CD8-positive, alpha-beta memory T cell (primary cell): ENCODE measurements around the gene GRM8. TPM values are rescaled to one million over a fixed set of nuclear protein-coding genes. Genes with fewer than 3 reads are reported as not detected.
"Not testable (repeated sequence)": the region's sequence is repeated elsewhere in the genome, so short reads cannot be mapped to it uniquely, and the experiment has no call there.

Experiments
- CTCF ChIA-PET: fragments of 350-600 bp; sonication (Branson Sonifier 250); formaldehyde crosslinking; loops from one replicate; lab custom pipeline; 2021; ENCODE audit warnings: antibody characterized with exemption; lab: Charles Lee
- POLR2A ChIA-PET: fragments of 350-600 bp; sonication (Branson Sonifier 250); formaldehyde crosslinking; loops from one replicate; lab custom pipeline; 2021; ENCODE audit warnings: antibody characterized with exemption; lab: Charles Lee
- DNase-seq, 5 donors: peaks; one replicate each; pipeline versions ENCODE4 v3.0.0 to v3.0.0-alpha.2; 2020 to 2022; ENCODE audit warnings: mixed read lengths in 1 of 5
- H3K27ac ChIP-seq: one replicate; pipeline ENCODE4 v1.7.0; 2013; ENCODE audit warnings: low read depth, mild to moderate bottlenecking, low read length, moderate library complexity
- H3K27me3 ChIP-seq: 2 replicates; pipeline ENCODE4 v1.7.0; 2013; ENCODE audit warnings: low read length, mild to moderate bottlenecking; ENCODE audit not compliant: insufficient read depth, poor library complexity, severe bottlenecking
- H3K36me3 ChIP-seq: 2 replicates; pipeline ENCODE4 v1.7.0; 2013; ENCODE audit warnings: mild to moderate bottlenecking, low read length, moderate library complexity; ENCODE audit not compliant: insufficient read depth
- H3K4me1 ChIP-seq: 2 replicates; pipeline ENCODE4 v1.7.0; 2013; ENCODE audit warnings: mild to moderate bottlenecking, low read length, moderate library complexity; ENCODE audit not compliant: insufficient read depth
- H3K4me3 ChIP-seq: 2 replicates; pipeline ENCODE4 v1.7.0; 2013; ENCODE audit warnings: mild to moderate bottlenecking, low read length
- H3K9me3 ChIP-seq: 2 replicates; pipeline ENCODE4 v1.7.0; 2013; ENCODE audit warnings: mild to moderate bottlenecking, low read length
- H3K27ac Mint-ChIP-seq, 8 donors: one replicate each; pipeline ENCODE4 v1.8.0; 2020 to 2021; ENCODE audit warnings: mixed read lengths in 8 of 8, mild to moderate bottlenecking in 6 of 8, inconsistent platforms in 3 of 8, moderate library complexity in 3 of 8
- H3K27me3 Mint-ChIP-seq, 2 donors: one replicate each; pipeline ENCODE4 v1.8.0; 2020 to 2021; ENCODE audit warnings: mixed read lengths in 2 of 2, mild to moderate bottlenecking in 1 of 2, moderate library complexity in 1 of 2
- H3K36me3 Mint-ChIP-seq, 3 donors: one replicate each; pipeline ENCODE4 v1.8.0; 2020 to 2021; ENCODE audit warnings: mixed read lengths in 3 of 3, inconsistent platforms in 1 of 3, mild to moderate bottlenecking in 1 of 3
- H3K4me1 Mint-ChIP-seq, 3 donors: one replicate each; pipeline ENCODE4 v1.8.0; 2020 to 2021; ENCODE audit warnings: mixed read lengths in 3 of 3, inconsistent platforms in 1 of 3, mild to moderate bottlenecking in 1 of 3
- H3K4me3 Mint-ChIP-seq, 7 donors: one replicate each; pipeline ENCODE4 v1.8.0; 2020 to 2021; ENCODE audit warnings: mixed read lengths in 7 of 7, mild to moderate bottlenecking in 6 of 7, moderate library complexity in 4 of 7, inconsistent platforms in 2 of 7
- H3K9me3 Mint-ChIP-seq, 5 donors: one replicate each; pipeline ENCODE4 v1.8.0; 2020 to 2022; ENCODE audit warnings: mixed read lengths in 5 of 5, mild to moderate bottlenecking in 3 of 5, moderate library complexity in 2 of 5, inconsistent platforms in 1 of 5
- polyA plus RNA-seq: library from polyadenylated mRNA; unstranded; fragments of 300-500 nt; fragmentation: Illumina TruSeq; gene quantifications from one replicate; pipeline ENCODE4 v1.2.3, GENCODE V29; 2021
- total RNA-seq, 2 experiments: library from RNA; stranded (reverse); gene quantifications; one replicate each; pipeline ENCODE4 v1.2.3, GENCODE V29; 2021

Gene GRM8
- total and polyA plus RNA-seq, 3 experiments from 2014 or later, result not detected

- Mint-ChIP-seq H3K4me3 (no peak overlapping the region), H3K27ac (no peak overlapping the region), H3K9me3 (peaks cover 0 to 3% (median 0%) of the 10 kb centered on the region in 5 donors), H3K4me1 (no peaks in the 10 kb centered on the region), H3K27me3 (no peaks in the 10 kb centered on the region), H3K36me3 (no peaks in the 10 kb centered on the region)
- H3K9me3 ChIP-seq, result no peaks in the 10 kb centered on the region
- DNase-seq, result no peak
- POLR2A ChIA-PET, result no interaction called here
- H3K27ac ChIP-seq, result no peak overlapping the region
- no peaks in the 10 kb centered on the region for H3K4me1 ChIP-seq
- no peaks in the 10 kb centered on the region for H3K36me3 ChIP-seq
- CTCF ChIA-PET, result no interaction called here
- no peaks in the 10 kb centered on the region for H3K27me3 ChIP-seq
- no peak overlapping the region for H3K4me3 ChIP-seq
Observed at GRCh38 chr7:126682176-126682575, 570.6 kb downstream of the GRM8 start.

- H3K36me3 Mint-ChIP-seq, H3K27ac ChIP-seq, H3K4me1 ChIP-seq, H3K4me3 ChIP-seq, H3K27me3 Mint-ChIP-seq, H3K9me3 Mint-ChIP-seq, H3K9me3 ChIP-seq, H3K27ac Mint-ChIP-seq, CTCF ChIA-PET, H3K36me3 ChIP-seq, DNase-seq, H3K27me3 ChIP-seq, H3K4me1 Mint-ChIP-seq, POLR2A ChIA-PET, H3K4me3 Mint-ChIP-seq: not testable (repeated sequence)
Observed at GRCh38 chr7:126668762-126669161, 584.0 kb downstream of the GRM8 start.

GRCh38 chr7:126668367-126668752 is 584.4 kb downstream of the GRM8 start:
- no peaks in the 10 kb centered on the region for H3K27me3 Mint-ChIP-seq
- ChIA-PET CTCF (no interaction called here), POLR2A (no interaction called here)
- no peak overlapping the region for H3K4me3 Mint-ChIP-seq
- no peak overlapping the region for H3K4me3 ChIP-seq
- no peak overlapping the region for H3K27ac Mint-ChIP-seq
- H3K4me1 Mint-ChIP-seq, result no peaks in the 10 kb centered on the region
- no peak overlapping the region for H3K27ac ChIP-seq
- H3K27me3 ChIP-seq, result no peaks in the 10 kb centered on the region
- H3K4me1 ChIP-seq, result no peaks in the 10 kb centered on the region
- no peaks in the 10 kb centered on the region for H3K36me3 Mint-ChIP-seq
- H3K36me3 ChIP-seq, result no peaks in the 10 kb centered on the region
- no peaks in the 10 kb centered on the region for H3K9me3 ChIP-seq
- H3K9me3 Mint-ChIP-seq, result peaks cover 0 to 7% (median 4%) of the 10 kb centered on the region in 5 donors
- DNase-seq, result no peak

DNA sequence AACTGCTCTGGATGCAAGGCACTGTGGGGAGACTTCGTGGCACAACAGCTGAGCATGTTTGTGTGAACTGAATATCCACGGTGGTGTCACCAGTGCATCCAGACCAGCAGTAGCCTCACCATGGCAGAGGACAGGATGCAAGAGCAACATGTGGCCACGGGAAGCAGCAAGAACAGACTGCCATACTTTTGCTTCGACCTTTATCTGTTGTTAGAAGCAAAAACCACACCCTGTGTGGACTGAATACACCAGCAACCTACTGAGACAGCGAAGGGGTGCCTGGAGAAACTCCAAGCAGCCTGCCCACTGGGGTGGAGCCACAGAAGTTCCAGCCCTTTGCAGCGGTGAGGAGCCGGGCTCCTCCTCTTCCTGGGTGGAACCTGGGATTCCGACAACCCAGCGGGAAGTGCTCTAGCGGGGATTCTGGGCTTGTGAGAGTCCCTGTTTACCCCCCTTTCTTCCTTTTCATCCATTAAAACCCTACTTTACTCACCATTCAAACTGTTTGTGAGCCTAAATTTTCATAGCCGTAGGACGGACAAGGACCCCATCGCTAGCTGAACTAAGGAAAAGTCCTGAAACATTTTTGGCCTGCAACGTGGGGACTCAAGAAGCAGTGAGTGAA is 584.9 kb downstream of the GRM8 start:
- H3K27ac ChIP-seq, result no peak overlapping the region
- Mint-ChIP-seq H3K27ac (no peak overlapping the region), H3K4me3 (no peak overlapping the region), H3K27me3 (no peaks in the 10 kb centered on the region), H3K9me3 (peaks cover 0 to 10% (median 4%) of the 10 kb centered on the region in 5 donors), H3K4me1 (no peaks in the 10 kb centered on the region), H3K36me3 (no peaks in the 10 kb centered on the region)
- POLR2A ChIA-PET, result no interaction called here
- no peak overlapping the region for H3K4me3 ChIP-seq
- no peaks in the 10 kb centered on the region for H3K4me1 ChIP-seq
- no peaks in the 10 kb centered on the region for H3K9me3 ChIP-seq
- DNase-seq, result no peak
- H3K36me3 ChIP-seq, result no peaks in the 10 kb centered on the region
- CTCF ChIA-PET, result interaction anchor here (1.0 kb wide), 1 partner anchor 13 kb away, joined by 3 read pairs; no protein-coding TSS in a partner anchor
- no peaks in the 10 kb centered on the region for H3K27me3 ChIP-seq

DNA sequence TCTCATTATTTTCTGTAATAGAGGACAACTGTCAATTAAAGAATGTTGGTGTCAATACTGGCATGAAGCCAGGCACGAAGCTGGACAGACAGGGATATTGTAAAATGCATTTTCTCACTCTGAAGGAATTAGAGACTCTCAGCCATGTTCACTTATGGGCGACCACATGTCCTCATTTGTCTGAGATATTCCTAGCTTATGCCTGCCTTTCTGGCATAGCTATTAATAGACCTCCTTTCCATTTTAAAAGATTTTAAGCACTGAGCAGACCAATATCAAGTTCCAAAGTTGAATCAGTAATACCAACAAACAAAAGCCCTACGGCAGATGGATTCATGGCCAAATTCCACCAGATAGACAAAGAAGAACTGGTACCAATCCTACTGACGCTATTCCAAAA is 589.9 kb downstream of the GRM8 start:
- no peak overlapping the region for H3K4me3 Mint-ChIP-seq
- no peak for DNase-seq
- peaks cover 0 to 5% (median under 1%) of the 10 kb centered on the region in 5 donors for H3K9me3 Mint-ChIP-seq
- H3K9me3 ChIP-seq, result no peaks in the 10 kb centered on the region
- H3K27me3 ChIP-seq, result no peaks in the 10 kb centered on the region
- H3K27ac Mint-ChIP-seq, result no peak overlapping the region
- H3K27me3 Mint-ChIP-seq, result no peaks in the 10 kb centered on the region
- H3K36me3 ChIP-seq, result no peaks in the 10 kb centered on the region
- CTCF ChIA-PET, result no interaction called here
- no peaks in the 10 kb centered on the region for H3K4me1 ChIP-seq
- no peaks in the 10 kb centered on the region for H3K4me1 Mint-ChIP-seq
- H3K4me3 ChIP-seq, result no peak overlapping the region
- no peak overlapping the region for H3K27ac ChIP-seq
- POLR2A ChIA-PET, result no interaction called here
- no peaks in the 10 kb centered on the region for H3K36me3 Mint-ChIP-seq

DNA sequence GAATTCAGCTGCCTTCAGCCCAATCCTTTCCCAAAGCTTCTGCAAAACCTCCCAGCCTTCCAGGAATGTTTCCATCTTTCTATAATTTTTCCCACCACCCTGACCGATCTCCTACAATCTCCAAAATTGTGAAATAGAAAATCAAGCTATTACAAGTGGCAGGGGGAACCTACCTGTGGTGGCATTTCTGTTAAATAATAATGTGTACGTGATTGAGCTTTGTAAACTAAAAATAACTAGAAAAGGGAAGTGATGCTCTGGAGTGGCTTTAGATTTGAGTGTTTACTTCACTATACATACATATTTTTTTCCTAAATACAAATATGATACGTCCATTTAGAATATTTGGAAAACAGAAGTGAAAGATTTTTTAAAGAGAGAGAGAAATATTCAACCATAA is 593.6 kb downstream of the GRM8 start:
- Mint-ChIP-seq H3K27ac (no peak overlapping the region), H3K4me3 (no peak overlapping the region), H3K36me3 (no peaks in the 10 kb centered on the region), H3K9me3 (peaks cover 0 to 4% (median 2%) of the 10 kb centered on the region in 5 donors), H3K27me3 (peaks cover 0 to 1% of the 10 kb centered on the region in 2 donors), H3K4me1 (no peaks in the 10 kb centered on the region)
- CTCF ChIA-PET, result no interaction called here
- no peaks in the 10 kb centered on the region for H3K4me1 ChIP-seq
- POLR2A ChIA-PET, result no interaction called here
- H3K27me3 ChIP-seq, result no peaks in the 10 kb centered on the region
- no peaks in the 10 kb centered on the region for H3K36me3 ChIP-seq
- DNase-seq, result no peak
- H3K9me3 ChIP-seq, result no peaks in the 10 kb centered on the region
- no peak overlapping the region for H3K4me3 ChIP-seq
- no peak overlapping the region for H3K27ac ChIP-seq

DNA sequence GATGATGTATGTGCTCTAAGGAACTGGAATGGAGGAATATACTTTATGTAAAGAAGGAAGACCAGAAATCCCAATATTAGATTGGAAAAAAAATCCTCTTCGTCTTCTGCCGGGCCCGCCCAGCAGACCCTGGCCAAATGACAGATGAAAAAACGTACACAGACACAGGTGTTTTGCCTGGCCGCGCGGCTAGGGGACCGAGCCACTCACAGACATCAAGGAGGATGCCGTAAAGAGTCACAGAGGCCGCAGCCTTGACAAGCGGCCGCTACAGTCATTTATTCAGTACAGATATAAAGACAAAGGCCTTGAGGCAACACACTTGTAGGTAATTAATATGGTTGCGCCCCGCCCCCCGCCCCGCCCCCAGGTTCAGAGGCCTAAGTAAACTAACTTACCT is 594.1 kb downstream of the GRM8 start:
- Histone ChIP-seq H3K36me3 (no peaks in the 10 kb centered on the region), H3K4me1 (no peaks in the 10 kb centered on the region), H3K27me3 (no peaks in the 10 kb centered on the region), H3K27ac (no peak overlapping the region), H3K4me3 (no peak overlapping the region), H3K9me3 (no peaks in the 10 kb centered on the region)
- Mint-ChIP-seq H3K9me3 (peaks cover 0 to 4% (median 2%) of the 10 kb centered on the region in 5 donors), H3K4me3 (no peak overlapping the region), H3K27me3 (peaks cover 0 to 1% of the 10 kb centered on the region in 2 donors), H3K36me3 (no peaks in the 10 kb centered on the region), H3K4me1 (no peaks in the 10 kb centered on the region), H3K27ac (no peak overlapping the region)
- DNase-seq, result no peak
- POLR2A ChIA-PET, result no interaction called here
- CTCF ChIA-PET, result no interaction called here

DNA sequence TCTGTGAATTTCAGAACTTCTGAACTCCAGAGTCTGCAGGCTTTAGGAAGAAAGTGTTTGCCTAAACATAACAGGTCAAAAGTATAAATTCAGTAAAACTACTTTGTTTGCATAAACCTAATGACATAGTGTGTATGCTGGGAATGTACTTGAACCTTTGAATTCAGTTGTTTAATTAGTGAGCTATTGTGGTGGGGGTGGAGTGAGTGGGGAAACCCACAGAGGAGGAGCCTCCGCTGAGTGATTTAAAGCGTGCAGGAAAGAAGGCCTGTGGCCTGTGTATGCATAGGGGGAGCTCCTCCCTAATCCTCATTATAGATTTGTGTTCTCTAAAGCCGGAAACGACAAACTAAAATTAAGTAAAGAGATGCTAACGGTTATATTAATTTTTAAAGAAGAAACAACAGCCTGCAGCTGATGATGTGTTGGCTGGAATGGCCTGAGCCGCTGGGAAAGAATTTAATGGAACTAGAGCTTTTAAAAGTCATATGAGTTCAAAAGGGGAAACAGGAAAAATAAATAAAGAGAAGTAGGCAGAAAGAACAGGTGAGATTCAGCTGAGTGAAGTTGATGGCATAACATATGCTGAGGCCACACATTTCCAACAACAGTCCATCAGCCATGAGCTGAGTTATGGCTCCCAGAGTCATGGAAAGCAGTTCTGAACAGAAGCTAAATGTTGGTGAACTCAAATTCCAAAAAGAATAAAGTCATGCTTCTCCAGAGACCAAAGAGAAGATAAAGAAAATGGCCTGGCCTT is 595.0 kb downstream of the GRM8 start:
- Histone ChIP-seq H3K27ac (no peak overlapping the region), H3K4me1 (no peaks in the 10 kb centered on the region), H3K4me3 (no peak overlapping the region), H3K27me3 (no peaks in the 10 kb centered on the region), H3K9me3 (no peaks in the 10 kb centered on the region), H3K36me3 (no peaks in the 10 kb centered on the region)
- POLR2A ChIA-PET, result no interaction called here
- DNase-seq, result no peak
- CTCF ChIA-PET, result no interaction called here
- H3K4me1 Mint-ChIP-seq, result no peaks in the 10 kb centered on the region
- peaks cover 0 to 4% (median 0%) of the 10 kb centered on the region in 5 donors for H3K9me3 Mint-ChIP-seq
- no peaks in the 10 kb centered on the region for H3K36me3 Mint-ChIP-seq
- peaks cover 0 to 1% of the 10 kb centered on the region in 2 donors for H3K27me3 Mint-ChIP-seq
- no peak overlapping the region for H3K4me3 Mint-ChIP-seq
- no peak overlapping the region for H3K27ac Mint-ChIP-seq
